ENCODE measurements around the gene C2orf15. TPM values are rescaled to one million over a fixed set of nuclear protein-coding genes. Genes with fewer than 3 reads are reported as not detected.
A peak's percentile ranks its signal among the peaks of the same experiment; 100 is the strongest.

Gene C2orf15
- total RNA-seq, 2 experiments from 2014 or later = 0.25 to 1.3 TPM

GRCh38 chr2:99183025-99183424, 41.5 kb downstream of the C2orf15 start:
- POLR2A ChIA-PET = no interaction called here
- no peak overlapping the region for H3K27ac ChIP-seq (ENCODE audit: low read depth, low read length, poor library complexity, severe bottlenecking)
- no TSS peak for BruUV-seq (replicated peaks)

GRCh38 chr2:99184811-99185210, 43.3 kb downstream of the C2orf15 start:
- TF ChIP-seq CTCF (conservative IDR thresholded peaks at IDR 0.05; ENCODE audit: low read length) = no peak
- TF ChIP-seq EZH2phosphoT487 (IDR thresholded peaks at IDR 0.05; ENCODE audit: borderline replicate concordance, low read depth, low read length) = no peak
- H3K36me3 ChIP-seq (ENCODE audit: insufficient read depth, low read length) = peaks cover 25% of the 10 kb centered on the region
- POLR2A ChIA-PET = interaction anchor here (0.6 to 0.7 kb wide), 4 partner anchors 9 to 834 kb away, joined by 3 to 5 read pairs (median 4); no protein-coding TSS in a partner anchor
- H3K4me3 ChIP-seq (ENCODE audit: low read depth, low read length, poor library complexity, severe bottlenecking) = no peak overlapping the region
- peaks cover 10% of the 10 kb centered on the region for H3K4me1 ChIP-seq (ENCODE audit: insufficient read depth, low read length, poor library complexity, severe bottlenecking)
- intact Hi-C loops (cut with micrococcal nuclease; ENCODE audit: unreplicated experiment) = loop anchor here (10.0 kb wide), 1 partner anchor 1380 kb away; the partner anchor contains the start of gene PDCL3
- no peak overlapping the region for H3K4me2 ChIP-seq (ENCODE audit: low read length)
- no peaks in the 10 kb centered on the region for H3K9me2 ChIP-seq (ENCODE audit: insufficient read depth, low read length)
- CTCF ChIA-PET (ENCODE audit: unreplicated experiment) = no interaction called here
- no peak overlapping the region for H3K27ac ChIP-seq (ENCODE audit: low read depth, low read length, poor library complexity, severe bottlenecking)
- no peaks in the 10 kb centered on the region for H3K9me3 ChIP-seq (ENCODE audit: low read length)
- H4K20me1 ChIP-seq (ENCODE audit: insufficient read depth, low read length) = no peaks in the 10 kb centered on the region
- BruUV-seq (replicated peaks) = no TSS peak
- peaks cover 56% of the 10 kb centered on the region for H3K79me2 ChIP-seq (ENCODE audit: insufficient read depth, low read depth, low read length)
- H2AFZ ChIP-seq (ENCODE audit: low read length) = no peak overlapping the region
- DNase-seq (ENCODE audit: low spot score) = no peak

More at GRCh38 chr2:99183025-99183424, 41.5 kb downstream of the C2orf15 start:
- Histone ChIP-seq H4K20me1 (ENCODE audit: insufficient read depth, low read length) (no peaks in the 10 kb centered on the region), H3K4me3 (ENCODE audit: low read depth, low read length, poor library complexity, severe bottlenecking) (no peak overlapping the region), H3K4me1 (ENCODE audit: insufficient read depth, low read length, poor library complexity, severe bottlenecking) (peaks cover 17% of the 10 kb centered on the region), H3K79me2 (ENCODE audit: insufficient read depth, low read depth, low read length) (peaks cover 63% of the 10 kb centered on the region), H3K9me2 (ENCODE audit: insufficient read depth, low read length) (no peaks in the 10 kb centered on the region), H3K36me3 (ENCODE audit: insufficient read depth, low read length) (peaks cover 12% of the 10 kb centered on the region; the same call in 1 of the 2 replicates), H2AFZ (ENCODE audit: low read length) (no peak overlapping the region), H3K4me2 (ENCODE audit: low read length) (0 out of 2 replicates have a peak overlapping the region, but pooled peaks have one; percentile 11), H3K9me3 (ENCODE audit: low read length) (no peaks in the 10 kb centered on the region)
- DNase-seq (ENCODE audit: low spot score) = no peak
- CTCF ChIA-PET (ENCODE audit: unreplicated experiment) = no interaction called here
- intact Hi-C loops (cut with micrococcal nuclease; ENCODE audit: unreplicated experiment) = loop anchor here (10.0 kb wide), 1 partner anchor 1382 kb away; the partner anchor contains the start of gene PDCL3
- TF ChIP-seq EZH2phosphoT487 (IDR thresholded peaks at IDR 0.05; ENCODE audit: borderline replicate concordance, low read depth, low read length) (no peak), CTCF (conservative IDR thresholded peaks at IDR 0.05; ENCODE audit: low read length) (no peak)

- peaks cover 3% of the 10 kb centered on the region for H3K4me1 ChIP-seq (ENCODE audit: insufficient read depth, low read length, poor library complexity, severe bottlenecking)
- H3K79me2 ChIP-seq (ENCODE audit: insufficient read depth, low read depth, low read length) = peaks cover 37% of the 10 kb centered on the region
- no peak overlapping the region for H2AFZ ChIP-seq (ENCODE audit: low read length)
- ChIA-PET CTCF (ENCODE audit: unreplicated experiment) (no interaction called here), POLR2A (no interaction called here)
- DNase-seq (ENCODE audit: low spot score) = no peak
- no peak overlapping the region for H3K4me3 ChIP-seq (ENCODE audit: low read depth, low read length, poor library complexity, severe bottlenecking)
- H3K27ac ChIP-seq (ENCODE audit: low read depth, low read length, poor library complexity, severe bottlenecking) = no peak overlapping the region
- BruUV-seq (replicated peaks) = no TSS peak
- H3K36me3 ChIP-seq (ENCODE audit: insufficient read depth, low read length) = peaks cover 47% of the 10 kb centered on the region
- no peaks in the 10 kb centered on the region for H3K9me3 ChIP-seq (ENCODE audit: low read length)
- TF ChIP-seq CTCF (conservative IDR thresholded peaks at IDR 0.05; ENCODE audit: low read length) (no peak), EZH2phosphoT487 (IDR thresholded peaks at IDR 0.05; ENCODE audit: borderline replicate concordance, low read depth, low read length) (no peak)
- intact Hi-C loops (cut with micrococcal nuclease; ENCODE audit: unreplicated experiment) = loop anchor here (10.0 kb wide), 1 partner anchor 1378 kb away; the partner anchor contains the start of gene PDCL3
- no peaks in the 10 kb centered on the region for H4K20me1 ChIP-seq (ENCODE audit: insufficient read depth, low read length)
- no peaks in the 10 kb centered on the region for H3K9me2 ChIP-seq (ENCODE audit: insufficient read depth, low read length)
- H3K4me2 ChIP-seq (ENCODE audit: low read length) = no peak overlapping the region
These were observed 45.5 kb downstream of the C2orf15 start for GRCh38 chr2:99187011-99187410.
